Measurements from ENCODE around the gene LHPP.

LHPP gene

GRCh38 chr10:124532788-124533187 lies 71.2 kb downstream of the LHPP start:
- TF ChIP-seq, protein P1, sequence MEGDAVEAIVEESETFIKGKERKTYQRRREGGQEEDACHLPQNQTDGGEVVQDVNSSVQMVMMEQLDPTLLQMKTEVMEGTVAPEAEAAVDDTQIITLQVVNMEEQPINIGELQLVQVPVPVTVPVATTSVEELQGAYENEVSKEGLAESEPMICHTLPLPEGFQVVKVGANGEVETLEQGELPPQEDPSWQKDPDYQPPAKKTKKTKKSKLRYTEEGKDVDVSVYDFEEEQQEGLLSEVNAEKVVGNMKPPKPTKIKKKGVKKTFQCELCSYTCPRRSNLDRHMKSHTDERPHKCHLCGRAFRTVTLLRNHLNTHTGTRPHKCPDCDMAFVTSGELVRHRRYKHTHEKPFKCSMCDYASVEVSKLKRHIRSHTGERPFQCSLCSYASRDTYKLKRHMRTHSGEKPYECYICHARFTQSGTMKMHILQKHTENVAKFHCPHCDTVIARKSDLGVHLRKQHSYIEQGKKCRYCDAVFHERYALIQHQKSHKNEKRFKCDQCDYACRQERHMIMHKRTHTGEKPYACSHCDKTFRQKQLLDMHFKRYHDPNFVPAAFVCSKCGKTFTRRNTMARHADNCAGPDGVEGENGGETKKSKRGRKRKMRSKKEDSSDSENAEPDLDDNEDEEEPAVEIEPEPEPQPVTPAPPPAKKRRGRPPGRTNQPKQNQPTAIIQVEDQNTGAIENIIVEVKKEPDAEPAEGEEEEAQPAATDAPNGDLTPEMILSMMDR (IDR thresholded peaks at IDR 0.05; ENCODE audit: insufficient read depth, low read length): no peak
- TF ChIP-seq SPI1 (IDR thresholded peaks at IDR 0.05; ENCODE audit: borderline replicate concordance, low read depth): no peak
- TF ChIP-seq GABPA (IDR thresholded peaks at IDR 0.05; ENCODE audit: low read depth): no peak
- TF ChIP-seq REST (IDR thresholded peaks at IDR 0.05; ENCODE audit: insufficient replicate concordance, low read depth): no peak
- TF ChIP-seq POLR2AphosphoS5 (IDR thresholded peaks at IDR 0.05; ENCODE audit: low read depth): no peak
- H3K27ac ChIP-seq (replicated peaks): no peak overlapping the region
- no peak overlapping the region for H3K4me3 ChIP-seq (replicated peaks; ENCODE audit: insufficient read depth, low read length)
- no peaks in the 10 kb centered on the region for H3K27me3 ChIP-seq (ENCODE audit: insufficient read depth, poor library complexity, severe bottlenecking)
- no peak for DNase-seq (ENCODE audit: low read depth in 1 of 2, low spot score in 1 of 2)

DNA sequence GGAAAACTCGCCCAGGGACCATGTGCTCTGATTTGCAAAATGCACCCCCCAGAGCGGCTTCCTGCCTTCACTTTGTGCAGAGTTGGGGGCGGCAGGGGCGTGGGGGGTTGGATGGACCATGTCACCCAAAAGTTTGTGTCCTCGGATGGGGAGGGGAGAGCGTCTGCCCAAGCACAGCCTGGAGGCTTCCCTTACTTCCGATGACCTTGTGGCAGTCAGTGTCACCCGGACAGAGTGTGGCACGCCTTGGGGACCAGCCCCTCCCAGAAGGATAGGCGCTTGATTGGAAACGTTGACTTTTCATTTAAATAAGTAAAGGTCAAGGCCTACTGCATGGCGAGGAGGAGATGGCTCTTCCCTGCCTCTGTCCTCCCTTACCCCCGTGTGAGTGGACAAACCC lies 71.6 kb downstream of the LHPP start:
- Histone ChIP-seq H3K4me3 (replicated peaks; ENCODE audit: insufficient read depth, low read length) (no peak overlapping the region), H3K27me3 (ENCODE audit: insufficient read depth, poor library complexity, severe bottlenecking) (no peaks in the 10 kb centered on the region), H3K27ac (replicated peaks) (no peak overlapping the region)
- no peak for TF ChIP-seq REST (IDR thresholded peaks at IDR 0.05; ENCODE audit: insufficient replicate concordance, low read depth)
- no peak for TF ChIP-seq GABPA (IDR thresholded peaks at IDR 0.05; ENCODE audit: low read depth)
- TF ChIP-seq POLR2AphosphoS5 (IDR thresholded peaks at IDR 0.05; ENCODE audit: low read depth): no peak
- TF ChIP-seq, protein P1 (IDR thresholded peaks at IDR 0.05; ENCODE audit: insufficient read depth, low read length): no peak
- no peak for TF ChIP-seq SPI1 (IDR thresholded peaks at IDR 0.05; ENCODE audit: borderline replicate concordance, low read depth)
- DNase-seq (ENCODE audit: low read depth in 1 of 2, low spot score in 1 of 2): no peak

DNA sequence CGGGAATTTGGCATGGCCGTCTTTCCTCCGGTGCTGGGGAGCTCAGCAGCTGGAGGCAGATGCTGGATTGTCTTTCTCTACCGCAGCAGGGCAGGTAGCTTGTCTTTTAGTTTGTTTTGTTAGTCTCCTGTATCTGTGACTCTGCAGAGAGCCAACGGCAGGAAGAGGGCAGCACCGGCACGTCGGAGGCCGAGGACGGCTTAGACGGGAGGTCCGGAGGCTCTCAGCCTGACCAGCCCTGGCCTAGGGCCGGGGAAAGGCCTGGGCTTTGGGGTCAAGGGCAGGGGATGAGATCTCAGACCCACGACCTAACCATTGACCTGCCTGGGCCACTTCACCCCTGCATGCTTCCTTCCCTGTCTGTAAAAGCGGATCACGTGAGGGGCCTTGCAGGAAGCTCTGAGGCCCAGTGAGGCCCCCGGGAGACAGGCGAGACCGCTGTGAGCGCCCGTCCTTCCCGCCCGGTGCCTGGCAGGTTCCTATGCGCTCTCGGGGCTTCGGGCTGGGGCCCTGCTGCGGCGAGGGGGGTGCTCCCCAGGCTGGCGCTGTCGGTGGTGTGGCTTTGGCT lies 72.7 kb downstream of the LHPP start:
- no peaks in the 10 kb centered on the region for H3K27me3 ChIP-seq (ENCODE audit: insufficient read depth, poor library complexity, severe bottlenecking)
- no peak overlapping the region for H3K4me3 ChIP-seq (replicated peaks; ENCODE audit: insufficient read depth, low read length)
- TF ChIP-seq POLR2AphosphoS5 (IDR thresholded peaks at IDR 0.05; ENCODE audit: low read depth): peak; percentile 52; the same call in 1 of the 2 replicates
- TF ChIP-seq SPI1 (IDR thresholded peaks at IDR 0.05; ENCODE audit: borderline replicate concordance, low read depth): no peak

DNA sequence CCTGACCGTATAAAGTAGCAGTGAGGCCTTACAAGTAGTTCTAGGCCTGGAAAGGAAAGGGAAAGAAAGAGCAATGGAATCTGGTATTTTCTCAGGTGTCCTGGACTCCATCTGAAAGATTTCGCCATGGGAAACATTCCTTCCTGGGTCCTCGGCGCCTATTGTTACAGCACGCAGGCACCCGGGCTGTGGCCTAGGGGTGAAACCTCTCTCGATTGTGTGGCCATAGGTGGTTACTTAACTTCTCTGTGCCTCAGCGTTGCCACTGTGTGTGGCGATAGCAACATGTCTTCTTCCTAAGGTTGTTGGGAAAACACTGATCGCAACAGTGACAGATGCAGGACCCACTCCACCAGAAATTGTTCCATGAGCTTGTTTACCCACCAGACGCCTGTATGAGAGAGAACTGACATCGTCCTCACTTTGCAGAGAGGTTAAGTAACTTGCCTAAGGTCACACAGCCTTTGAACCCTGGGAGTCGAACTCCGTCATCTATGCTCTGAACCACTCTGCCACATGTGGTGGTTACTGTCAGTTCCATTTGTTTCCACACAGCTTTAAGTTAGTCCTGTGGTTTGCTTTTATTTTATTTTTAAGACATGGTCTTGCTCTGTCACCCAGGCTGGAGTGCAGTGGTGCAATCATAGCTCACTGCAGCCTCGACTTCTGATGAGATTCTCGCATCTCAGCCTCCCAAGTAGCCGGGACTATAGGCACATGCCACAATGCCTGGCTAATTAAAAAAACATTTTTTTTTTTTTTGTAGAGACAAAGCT lies 73.4 kb downstream of the LHPP start:
- no peaks in the 10 kb centered on the region for H3K27me3 ChIP-seq (ENCODE audit: insufficient read depth, poor library complexity, severe bottlenecking)
- DNase-seq (ENCODE audit: low read depth in 1 of 2, low spot score in 1 of 2): peak in 1 of 2 experiments; percentile 75
- no peak overlapping the region for H3K4me3 ChIP-seq (replicated peaks; ENCODE audit: insufficient read depth, low read length)
- H3K27ac ChIP-seq (replicated peaks): peak overlapping the region; percentile 91
- TF ChIP-seq REST (IDR thresholded peaks at IDR 0.05; ENCODE audit: insufficient replicate concordance, low read depth): no peak
- TF ChIP-seq POLR2AphosphoS5 (IDR thresholded peaks at IDR 0.05; ENCODE audit: low read depth): no peak
- no peak for TF ChIP-seq SPI1 (IDR thresholded peaks at IDR 0.05; ENCODE audit: borderline replicate concordance, low read depth)
- no peak for TF ChIP-seq GABPA (IDR thresholded peaks at IDR 0.05; ENCODE audit: low read depth)
- TF ChIP-seq, protein P1 (IDR thresholded peaks at IDR 0.05; ENCODE audit: insufficient read depth, low read length): no peak

More for the DNA sequence above, 72.7 kb downstream of the LHPP start:
- peak overlapping the region; percentile 91 for H3K27ac ChIP-seq (replicated peaks)
- DNase-seq (ENCODE audit: low read depth in 1 of 2, low spot score in 1 of 2): peak in 1 of 2 experiments; percentile 86
